ENCODE data around the gene TBL3.

TBL3 gene

DNA sequence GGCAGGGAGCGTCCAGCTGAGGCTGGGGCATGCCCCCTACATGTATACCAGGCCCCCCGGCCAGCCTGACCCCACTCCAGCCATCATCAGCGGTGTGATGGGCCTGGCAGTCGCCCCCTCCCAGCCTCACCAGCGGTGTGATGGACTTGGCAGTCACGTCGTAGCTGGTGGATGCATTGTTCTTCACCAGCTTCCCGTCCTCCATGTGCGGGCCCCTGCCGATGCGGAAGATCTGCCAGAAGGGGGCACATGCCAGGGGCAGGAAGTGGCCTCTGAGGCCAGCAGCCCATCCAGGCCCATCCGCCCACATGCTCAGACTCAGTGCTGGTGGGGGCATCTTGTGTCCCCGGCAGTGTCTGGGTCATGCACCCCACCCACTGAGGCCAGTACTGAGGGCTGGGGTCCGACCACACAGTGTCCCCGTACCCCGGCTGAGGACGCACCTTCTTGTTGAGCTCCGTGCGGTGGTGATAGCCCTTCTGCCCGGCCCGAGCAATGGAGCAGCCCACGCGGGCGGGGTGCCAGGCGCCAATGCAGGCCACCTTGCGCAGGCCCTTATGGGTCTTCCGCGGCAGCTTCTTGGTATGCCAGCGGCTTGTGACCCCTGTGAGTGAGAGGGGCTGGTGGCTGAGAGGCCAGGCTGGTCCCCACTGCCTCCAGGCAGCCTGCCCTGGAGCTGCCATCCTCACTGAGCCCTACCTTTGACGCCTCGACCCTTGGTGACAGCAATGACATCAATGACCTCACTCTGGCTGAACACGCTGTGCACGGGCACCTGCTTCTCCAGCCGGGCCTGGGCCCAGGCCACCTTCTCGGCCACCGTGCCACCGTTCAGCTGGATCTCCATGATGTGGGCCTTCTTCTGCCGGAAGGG lies 25.1 kb upstream of the TBL3 start:
- no peaks in the 10 kb centered on the region for H3K9me2 ChIP-seq (replicated peaks; ENCODE audit: low read depth, low read length)
- no peaks in the 10 kb centered on the region for H3F3A ChIP-seq (ENCODE audit: low read depth)
- H3K79me2 ChIP-seq (ENCODE audit: insufficient read depth, low read length), result peaks cover 11% of the 10 kb centered on the region; the same call in 1 of the 2 replicates
- no peaks in the 10 kb centered on the region for H3K36me3 ChIP-seq (ENCODE audit: insufficient read depth, low read length)
- H4K20me1 ChIP-seq (ENCODE audit: insufficient read depth, low read length, poor library complexity, severe bottlenecking), result no peaks in the 10 kb centered on the region
- no peak overlapping the region for H2AFZ ChIP-seq (ENCODE audit: low read length)
- H3K9me3 ChIP-seq (ENCODE audit: insufficient read depth, low read depth, low read length), result no peaks in the 10 kb centered on the region
- no peaks in the 10 kb centered on the region for H3K27me3 ChIP-seq (ENCODE audit: insufficient read depth, low read length, poor library complexity, severe bottlenecking)
- no peak overlapping the region for H3K4me2 ChIP-seq (ENCODE audit: low read depth, low read length, poor library complexity, severe bottlenecking)
- H3K4me3 ChIP-seq (ENCODE audit: low read length, poor library complexity, severe bottlenecking), result no peak overlapping the region
- peaks cover 5% of the 10 kb centered on the region for H3K4me1 ChIP-seq (ENCODE audit: insufficient read depth, low read length, poor library complexity, severe bottlenecking)
- H3K9ac ChIP-seq (ENCODE audit: low read depth, low read length, poor library complexity, severe bottlenecking), result no peak overlapping the region
- no peak for TF ChIP-seq EZH2phosphoT487 (IDR thresholded peaks at IDR 0.05; ENCODE audit: borderline replicate concordance)
- TF ChIP-seq, protein P1, sequence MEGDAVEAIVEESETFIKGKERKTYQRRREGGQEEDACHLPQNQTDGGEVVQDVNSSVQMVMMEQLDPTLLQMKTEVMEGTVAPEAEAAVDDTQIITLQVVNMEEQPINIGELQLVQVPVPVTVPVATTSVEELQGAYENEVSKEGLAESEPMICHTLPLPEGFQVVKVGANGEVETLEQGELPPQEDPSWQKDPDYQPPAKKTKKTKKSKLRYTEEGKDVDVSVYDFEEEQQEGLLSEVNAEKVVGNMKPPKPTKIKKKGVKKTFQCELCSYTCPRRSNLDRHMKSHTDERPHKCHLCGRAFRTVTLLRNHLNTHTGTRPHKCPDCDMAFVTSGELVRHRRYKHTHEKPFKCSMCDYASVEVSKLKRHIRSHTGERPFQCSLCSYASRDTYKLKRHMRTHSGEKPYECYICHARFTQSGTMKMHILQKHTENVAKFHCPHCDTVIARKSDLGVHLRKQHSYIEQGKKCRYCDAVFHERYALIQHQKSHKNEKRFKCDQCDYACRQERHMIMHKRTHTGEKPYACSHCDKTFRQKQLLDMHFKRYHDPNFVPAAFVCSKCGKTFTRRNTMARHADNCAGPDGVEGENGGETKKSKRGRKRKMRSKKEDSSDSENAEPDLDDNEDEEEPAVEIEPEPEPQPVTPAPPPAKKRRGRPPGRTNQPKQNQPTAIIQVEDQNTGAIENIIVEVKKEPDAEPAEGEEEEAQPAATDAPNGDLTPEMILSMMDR (conservative IDR thresholded peaks at IDR 0.05; ENCODE audit: low read length), result no peak

DNA sequence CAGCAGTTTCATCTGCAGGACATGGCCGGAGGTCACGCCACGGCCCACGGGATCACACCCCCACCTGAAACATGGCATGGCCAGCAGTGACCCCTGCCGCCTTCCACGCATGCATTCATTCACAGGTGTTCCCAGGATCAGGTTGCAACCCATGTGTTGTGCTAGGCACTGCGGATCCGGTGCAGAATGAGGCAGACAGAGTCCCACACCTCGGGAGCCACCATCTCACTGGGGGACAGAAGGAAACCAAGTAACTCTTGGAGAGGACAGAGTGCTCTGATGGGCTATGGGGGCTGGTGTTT lies 24.5 kb upstream of the TBL3 start:
- Histone ChIP-seq H3K79me2 (ENCODE audit: insufficient read depth, low read length) (peaks cover 6% of the 10 kb centered on the region; the same call in 1 of the 2 replicates), H4K20me1 (ENCODE audit: insufficient read depth, low read length, poor library complexity, severe bottlenecking) (no peaks in the 10 kb centered on the region), H3K4me1 (ENCODE audit: insufficient read depth, low read length, poor library complexity, severe bottlenecking) (peaks cover 5% of the 10 kb centered on the region), H3K9me3 (ENCODE audit: insufficient read depth, low read depth, low read length) (no peaks in the 10 kb centered on the region), H3K36me3 (ENCODE audit: insufficient read depth, low read length) (no peaks in the 10 kb centered on the region), H3K4me2 (ENCODE audit: low read depth, low read length, poor library complexity, severe bottlenecking) (no peak overlapping the region), H2AFZ (ENCODE audit: low read length) (no peak overlapping the region), H3K9me2 (replicated peaks; ENCODE audit: low read depth, low read length) (no peaks in the 10 kb centered on the region), H3K27me3 (ENCODE audit: insufficient read depth, low read length, poor library complexity, severe bottlenecking) (no peaks in the 10 kb centered on the region), H3K9ac (ENCODE audit: low read depth, low read length, poor library complexity, severe bottlenecking) (no peak overlapping the region), H3K4me3 (ENCODE audit: low read length, poor library complexity, severe bottlenecking) (no peak overlapping the region), H3F3A (ENCODE audit: low read depth) (no peaks in the 10 kb centered on the region)
- TF ChIP-seq, protein P1 (conservative IDR thresholded peaks at IDR 0.05; ENCODE audit: low read length), result no peak
- no peak for TF ChIP-seq EZH2phosphoT487 (IDR thresholded peaks at IDR 0.05; ENCODE audit: borderline replicate concordance)

DNA sequence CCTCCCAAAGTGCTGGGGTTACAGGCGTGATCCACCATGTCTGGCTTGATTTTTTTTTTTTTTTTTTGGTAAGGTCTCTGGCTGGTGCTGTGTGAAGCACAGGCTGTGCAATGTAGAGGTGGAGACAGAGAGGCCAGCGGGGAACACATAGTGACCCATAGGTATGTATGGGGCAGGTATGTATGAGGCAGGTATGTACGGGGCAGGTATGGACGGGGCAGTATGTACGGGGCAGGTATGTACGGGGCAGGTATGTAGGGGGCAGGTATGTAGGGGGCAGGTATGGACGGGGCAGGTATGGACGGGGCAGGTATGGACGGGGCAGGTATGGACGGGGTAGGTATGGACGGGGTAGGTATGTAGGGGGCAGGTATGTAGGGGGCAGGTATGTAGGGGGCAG lies 22.3 kb upstream of the TBL3 start:
- no peak for TF ChIP-seq EZH2phosphoT487 (IDR thresholded peaks at IDR 0.05; ENCODE audit: borderline replicate concordance)
- TF ChIP-seq, protein P1 (conservative IDR thresholded peaks at IDR 0.05; ENCODE audit: low read length), result no peak
- Histone ChIP-seq H3K4me3 (ENCODE audit: low read length, poor library complexity, severe bottlenecking) (no peak overlapping the region), H3F3A (ENCODE audit: low read depth) (no peaks in the 10 kb centered on the region)

More for the DNA sequence above, 22.3 kb upstream of the TBL3 start:
- no peak overlapping the region for H2AFZ ChIP-seq (ENCODE audit: low read length)
- H3K27me3 ChIP-seq (ENCODE audit: insufficient read depth, low read length, poor library complexity, severe bottlenecking), result no peaks in the 10 kb centered on the region
- H3K9me2 ChIP-seq (replicated peaks; ENCODE audit: low read depth, low read length), result no peaks in the 10 kb centered on the region
- no peak overlapping the region for H3K9ac ChIP-seq (ENCODE audit: low read depth, low read length, poor library complexity, severe bottlenecking)
- H3K4me1 ChIP-seq (ENCODE audit: insufficient read depth, low read length, poor library complexity, severe bottlenecking), result no peaks in the 10 kb centered on the region
- no peaks in the 10 kb centered on the region for H3K36me3 ChIP-seq (ENCODE audit: insufficient read depth, low read length)
- H3K4me2 ChIP-seq (ENCODE audit: low read depth, low read length, poor library complexity, severe bottlenecking), result no peak overlapping the region
- H4K20me1 ChIP-seq (ENCODE audit: insufficient read depth, low read length, poor library complexity, severe bottlenecking), result no peaks in the 10 kb centered on the region
- no peaks in the 10 kb centered on the region for H3K79me2 ChIP-seq (ENCODE audit: insufficient read depth, low read length)
- H3K9me3 ChIP-seq (ENCODE audit: insufficient read depth, low read depth, low read length), result no peaks in the 10 kb centered on the region
